ENCODE measurements around the gene RRAS2.
"Not testable (repeated sequence)": the region's sequence is repeated elsewhere in the genome, so short reads cannot be mapped to it uniquely, and the experiment has no call there.

Gene RRAS2

DNA sequence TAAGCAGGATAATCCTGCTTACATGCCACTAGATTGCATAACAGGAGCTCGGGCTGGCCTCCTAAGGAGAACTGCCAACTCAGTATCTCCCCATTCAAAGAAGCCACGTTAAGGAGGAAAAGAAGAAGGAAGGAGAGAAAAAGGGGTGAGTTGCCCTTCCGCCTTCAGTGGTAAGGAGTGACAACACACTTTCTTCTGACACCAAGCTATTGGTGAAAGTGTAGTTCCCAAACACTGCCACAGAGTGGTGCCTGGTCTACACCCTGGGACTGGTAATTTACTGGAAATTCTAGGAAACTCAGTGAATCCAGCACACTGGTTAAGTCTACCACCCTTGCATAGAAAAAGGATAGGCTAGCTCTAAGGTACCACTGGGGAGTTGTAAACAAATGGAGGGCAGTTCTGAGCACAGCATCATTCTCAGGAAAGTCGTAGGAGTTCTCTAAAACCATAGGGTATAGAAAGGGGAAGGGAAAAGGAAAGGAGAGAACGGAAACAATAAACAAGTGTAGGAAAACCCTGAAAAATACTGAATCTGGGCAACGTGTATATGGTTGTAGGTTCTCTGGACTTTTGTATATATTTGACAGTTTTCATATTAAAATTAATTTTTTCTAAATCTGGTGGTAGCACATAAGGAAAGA, 58.2 kb downstream of the RRAS2 start:
- DNase-seq: no peak

DNA sequence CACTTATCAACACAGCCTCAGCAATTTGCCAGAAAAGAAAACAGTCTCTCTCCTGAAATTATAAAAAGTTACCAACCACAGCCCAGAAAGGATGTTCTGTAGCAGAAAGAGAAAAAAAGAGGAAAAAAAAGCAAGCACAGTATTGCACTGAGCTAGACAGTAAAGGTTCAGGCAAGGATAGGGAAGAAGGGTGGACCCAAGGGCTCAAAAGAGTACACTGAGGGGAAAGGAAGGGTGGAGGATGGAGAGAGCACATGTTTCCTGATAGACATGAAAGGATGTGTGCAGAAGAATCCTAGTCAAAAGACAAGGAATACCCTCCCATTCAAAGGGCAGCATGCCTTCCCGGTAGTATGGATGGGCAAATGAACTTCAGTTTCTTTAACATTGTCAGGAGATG, 59.1 kb downstream of the RRAS2 start:
- DNase-seq: no peak

DNA sequence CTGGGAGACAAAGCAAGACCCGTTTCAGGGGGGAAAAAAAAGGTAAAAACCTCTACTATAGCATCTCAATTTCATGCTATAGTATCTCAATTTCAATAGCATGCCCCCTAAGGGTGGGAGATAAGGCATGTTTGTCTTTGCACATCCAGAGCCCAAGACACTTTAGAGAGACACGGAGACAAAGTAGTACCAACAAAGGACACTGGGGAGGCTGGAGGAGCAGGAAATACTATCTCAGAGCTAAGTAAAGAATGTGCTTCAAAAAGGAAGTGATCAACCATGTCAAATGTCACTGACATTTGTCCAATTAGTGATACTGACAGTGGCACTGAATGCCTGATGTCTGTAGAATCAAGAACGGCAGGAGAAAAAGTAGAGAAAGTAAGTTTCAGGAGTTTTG, 68.6 kb downstream of the RRAS2 start:
- DNase-seq: no peak

DNA sequence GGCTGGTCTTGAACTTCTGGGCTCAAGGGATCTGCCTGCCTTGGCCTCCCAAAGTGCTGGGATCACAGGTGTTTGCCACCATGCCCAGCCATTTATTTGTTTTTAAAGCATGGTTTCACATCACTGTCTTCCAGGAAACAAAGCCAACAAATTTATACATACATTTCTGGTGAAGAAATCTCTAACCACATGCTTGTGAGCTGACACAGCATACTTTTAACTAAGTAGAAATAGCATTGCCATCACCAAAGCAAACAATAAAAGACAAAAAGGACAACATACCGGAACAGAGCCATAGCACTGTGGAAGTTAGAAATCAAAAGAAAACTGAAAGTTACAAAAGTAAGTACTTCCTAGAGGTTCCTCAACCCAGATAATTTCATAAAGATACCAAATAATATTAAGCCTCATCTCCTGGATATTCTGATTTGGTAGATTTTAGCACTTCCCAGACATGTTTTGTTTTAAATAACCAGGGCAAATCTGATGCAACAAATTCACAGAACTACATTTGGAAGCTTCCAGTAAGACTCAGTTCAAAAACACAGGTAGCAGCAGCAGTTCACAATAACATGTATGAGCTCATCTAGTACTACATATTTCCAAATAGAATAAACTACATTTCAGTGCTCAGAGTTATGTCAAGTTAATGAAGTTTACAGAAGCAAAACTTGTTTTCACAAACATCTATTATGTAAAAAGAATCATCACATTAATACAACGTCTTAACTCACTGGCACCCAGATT, 70.6 kb downstream of the RRAS2 start:
- no peak for DNase-seq

GRCh38 chr11:14278869-14279268, 80.1 kb downstream of the RRAS2 start:
- not testable (repeated sequence) for DNase-seq

DNA sequence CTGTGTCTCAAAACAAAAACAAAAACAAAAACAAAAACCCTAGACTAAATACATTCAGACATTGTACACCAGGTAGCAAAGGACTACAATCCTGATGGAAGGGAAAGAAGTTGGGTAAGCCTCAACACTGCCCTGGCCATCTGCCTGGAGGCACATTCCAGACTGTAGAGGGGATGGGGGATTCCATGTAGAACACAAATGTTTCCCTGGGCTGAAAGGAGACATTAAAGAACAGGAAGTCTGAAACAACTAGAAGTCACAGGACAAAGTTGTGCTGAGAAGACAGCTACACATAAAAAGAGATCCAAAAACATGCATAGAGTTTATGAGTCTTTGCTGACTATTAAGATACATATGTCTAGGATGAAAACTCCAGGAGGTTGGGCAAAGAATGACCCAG, 83.9 kb downstream of the RRAS2 start:
- DNase-seq: no peak

- DNase-seq: no peak
Observed at GRCh38 chr11:14273895-14274294, 85.1 kb downstream of the RRAS2 start.

GRCh38 chr11:14270690-14271542, 88.1 kb downstream of the RRAS2 start:
- DNase-seq: no peak

DNA sequence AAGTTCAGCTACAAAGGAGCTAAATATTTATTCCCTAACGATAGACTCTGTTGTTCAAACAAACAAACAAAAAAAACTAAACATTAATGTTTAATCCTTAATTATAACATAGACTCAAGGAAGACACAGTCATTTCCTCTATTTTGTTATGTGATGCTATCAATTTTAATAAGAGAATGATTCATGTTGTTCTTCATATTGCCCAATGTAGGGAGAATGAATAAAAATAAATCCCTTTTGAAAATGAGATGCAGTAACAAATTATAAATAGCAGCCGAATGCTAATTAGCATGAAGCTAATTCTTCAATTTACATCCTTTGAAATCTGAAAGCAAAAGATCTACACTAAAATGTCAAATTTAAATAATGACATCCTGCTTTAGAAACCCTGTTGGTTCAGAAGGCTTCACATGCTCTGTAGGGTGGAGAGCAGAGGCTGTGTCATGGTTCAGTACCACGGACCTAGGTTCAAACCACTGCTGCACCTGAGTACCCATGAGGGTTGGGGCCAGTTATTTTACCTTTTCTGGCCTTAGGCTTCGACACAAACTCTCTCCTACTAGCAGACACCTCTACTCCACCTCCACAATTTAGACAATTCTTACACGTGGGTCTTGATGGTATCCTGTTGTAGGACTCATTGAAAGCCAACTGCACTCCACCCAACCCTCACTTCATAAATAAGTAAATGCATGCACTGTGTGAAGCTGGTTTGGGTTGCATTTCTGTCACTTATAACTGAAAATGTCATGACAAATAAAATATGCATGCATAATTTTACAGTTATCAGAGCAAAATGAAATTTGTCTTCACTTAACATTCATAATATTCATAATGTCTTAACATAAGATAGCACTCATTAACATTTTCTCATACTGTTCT, 89.0 kb downstream of the RRAS2 start:
- DNase-seq: no peak

- DNase-seq: no peak
Observed at GRCh38 chr11:14267861-14268635, 90.9 kb downstream of the RRAS2 start.

GRCh38 chr11:14266622-14267021, 92.4 kb downstream of the RRAS2 start:
- DNase-seq: no peak

DNA sequence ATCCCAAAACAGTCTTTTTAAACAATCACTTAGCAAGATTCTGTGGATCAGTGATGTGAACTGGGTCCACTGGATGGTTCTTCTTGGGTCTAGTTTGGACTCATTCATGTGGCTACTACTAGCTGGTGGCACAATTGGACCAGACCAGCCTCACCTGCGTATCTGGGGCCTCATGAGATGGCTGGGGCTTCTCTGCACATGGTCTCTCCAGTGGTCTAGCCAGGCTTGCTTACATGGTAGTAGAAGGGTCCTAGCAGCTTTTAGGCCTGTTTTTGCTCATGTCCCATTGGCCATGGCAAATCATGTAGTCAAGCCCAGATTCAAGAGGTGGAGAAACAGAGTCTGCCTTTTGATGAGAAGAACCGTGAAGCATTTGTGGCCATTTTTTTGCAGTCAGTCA, 94.0 kb downstream of the RRAS2 start:
- DNase-seq: no peak

DNA sequence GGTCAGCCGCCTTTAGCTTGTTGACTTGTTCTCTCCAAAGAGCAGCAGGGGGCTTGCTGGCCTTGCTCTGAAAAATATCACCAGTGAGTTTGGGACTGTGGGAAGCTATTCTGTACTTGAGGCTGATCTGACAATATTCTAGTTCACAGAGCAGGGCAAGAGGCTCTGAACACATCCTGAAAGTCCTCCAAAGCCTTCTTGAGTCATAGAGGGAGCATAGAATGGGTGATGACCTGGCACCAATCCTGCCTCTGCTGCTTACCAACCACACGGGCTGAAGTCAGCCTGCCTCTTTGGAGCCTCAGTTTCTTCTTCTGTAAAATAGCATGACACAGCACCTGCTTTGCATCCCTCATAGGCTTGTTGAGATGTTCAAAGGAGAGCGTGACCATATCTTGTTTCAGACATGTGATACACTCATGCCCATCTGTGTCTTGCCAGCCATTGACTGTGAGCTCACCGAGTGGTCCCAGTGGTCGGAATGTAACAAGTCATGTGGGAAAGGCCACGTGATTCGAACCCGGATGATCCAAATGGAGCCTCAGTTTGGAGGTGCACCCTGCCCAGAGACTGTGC, 96.6 kb downstream of the RRAS2 start:
- DNase-seq: no peak

- DNase-seq: no peak
Observed at GRCh38 chr11:14261066-14261465, 97.9 kb downstream of the RRAS2 start.

- no peak for DNase-seq
Observed at GRCh38 chr11:14259878-14260277, 99.1 kb downstream of the RRAS2 start.

- peak in 1 of 2 experiments; percentile 33 for DNase-seq
Observed at GRCh38 chr11:14259186-14259784, 99.7 kb downstream of the RRAS2 start.

- DNase-seq: no peak
Observed at GRCh38 chr11:14258221-14258935, 100.6 kb downstream of the RRAS2 start.

DNA sequence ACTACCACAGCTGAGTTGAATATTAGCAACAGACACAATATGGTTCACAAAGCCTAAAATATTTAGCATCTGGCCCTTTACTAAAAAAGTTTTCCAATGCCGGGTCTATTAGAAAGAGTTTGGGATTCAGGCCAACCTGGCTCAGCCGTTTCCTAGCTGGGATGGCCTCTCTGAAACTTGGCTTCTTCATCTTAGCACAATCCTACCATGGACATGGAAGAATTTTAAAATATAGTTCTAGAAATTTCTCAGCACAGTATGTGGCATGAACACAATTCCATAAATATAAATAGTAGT, 103.8 kb downstream of the RRAS2 start:
- DNase-seq: no peak

GRCh38 chr11:14254533-14255237, 104.3 kb downstream of the RRAS2 start:
- no peak for DNase-seq

GRCh38 chr11:14253840-14254239, 105.1 kb downstream of the RRAS2 start:
- DNase-seq: no peak
